ENCODE data around the gene IGFBPL1. TPM values are rescaled to one million over a fixed set of nuclear protein-coding genes. Genes with fewer than 3 reads are reported as not detected.

Gene IGFBPL1
- total RNA-seq, 4 donors from 2014 or later: not detected

DNA sequence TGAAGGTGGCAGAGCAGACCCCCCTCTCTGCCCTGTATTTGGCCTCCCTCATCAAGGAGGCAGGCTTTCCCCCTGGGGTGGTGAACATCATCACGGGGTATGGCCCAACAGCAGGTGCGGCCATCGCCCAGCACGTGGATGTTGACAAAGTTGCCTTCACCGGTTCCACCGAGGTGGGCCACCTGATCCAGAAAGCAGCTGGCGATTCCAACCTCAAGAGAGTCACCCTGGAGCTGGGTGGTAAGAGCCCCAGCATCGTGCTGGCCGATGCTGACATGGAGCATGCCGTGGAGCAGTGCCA lies 27.9 kb downstream of the IGFBPL1 start:
- ATAC-seq (ENCODE audit: low FRiP score) (no peak), DNase-seq (ENCODE audit: low spot score) (no peak)
- TF ChIP-seq, protein P1, sequence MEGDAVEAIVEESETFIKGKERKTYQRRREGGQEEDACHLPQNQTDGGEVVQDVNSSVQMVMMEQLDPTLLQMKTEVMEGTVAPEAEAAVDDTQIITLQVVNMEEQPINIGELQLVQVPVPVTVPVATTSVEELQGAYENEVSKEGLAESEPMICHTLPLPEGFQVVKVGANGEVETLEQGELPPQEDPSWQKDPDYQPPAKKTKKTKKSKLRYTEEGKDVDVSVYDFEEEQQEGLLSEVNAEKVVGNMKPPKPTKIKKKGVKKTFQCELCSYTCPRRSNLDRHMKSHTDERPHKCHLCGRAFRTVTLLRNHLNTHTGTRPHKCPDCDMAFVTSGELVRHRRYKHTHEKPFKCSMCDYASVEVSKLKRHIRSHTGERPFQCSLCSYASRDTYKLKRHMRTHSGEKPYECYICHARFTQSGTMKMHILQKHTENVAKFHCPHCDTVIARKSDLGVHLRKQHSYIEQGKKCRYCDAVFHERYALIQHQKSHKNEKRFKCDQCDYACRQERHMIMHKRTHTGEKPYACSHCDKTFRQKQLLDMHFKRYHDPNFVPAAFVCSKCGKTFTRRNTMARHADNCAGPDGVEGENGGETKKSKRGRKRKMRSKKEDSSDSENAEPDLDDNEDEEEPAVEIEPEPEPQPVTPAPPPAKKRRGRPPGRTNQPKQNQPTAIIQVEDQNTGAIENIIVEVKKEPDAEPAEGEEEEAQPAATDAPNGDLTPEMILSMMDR (IDR thresholded peaks at IDR 0.05): no peak

DNA sequence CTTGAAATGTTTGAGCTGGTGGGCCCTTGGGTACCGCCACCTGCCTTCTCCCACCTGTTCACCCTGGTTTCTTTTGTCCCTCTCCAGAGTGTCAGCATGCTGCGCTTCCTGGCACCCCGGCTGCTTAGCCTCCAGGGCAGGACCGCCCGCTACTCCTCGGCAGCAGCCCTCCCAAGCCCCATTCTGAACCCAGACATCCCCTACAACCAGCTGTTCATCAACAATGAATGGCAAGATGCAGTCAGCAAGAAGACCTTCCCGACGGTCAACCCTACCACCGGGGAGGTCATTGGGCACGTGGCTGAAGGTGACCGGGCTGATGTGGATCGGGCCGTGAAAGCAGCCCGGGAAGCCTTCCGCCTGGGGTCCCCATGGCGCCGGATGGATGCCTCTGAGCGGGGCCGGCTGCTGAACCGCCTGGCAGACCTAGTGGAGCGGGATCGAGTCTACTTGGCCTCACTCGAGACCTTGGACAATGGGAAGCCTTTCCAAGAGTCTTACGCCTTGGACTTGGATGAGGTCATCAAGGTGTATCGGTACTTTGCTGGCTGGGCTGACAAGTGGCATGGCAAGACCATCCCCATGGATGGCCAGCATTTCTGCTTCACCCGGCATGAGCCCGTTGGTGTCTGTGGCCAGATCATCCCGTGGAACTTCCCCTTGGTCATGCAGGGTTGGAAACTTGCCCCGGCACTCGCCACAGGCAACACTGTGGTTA lies 28.4 kb downstream of the IGFBPL1 start:
- ATAC-seq (ENCODE audit: low FRiP score) (no peak), DNase-seq (ENCODE audit: low spot score) (no peak)
- TF ChIP-seq, protein P1 (IDR thresholded peaks at IDR 0.05): no peak

DNA sequence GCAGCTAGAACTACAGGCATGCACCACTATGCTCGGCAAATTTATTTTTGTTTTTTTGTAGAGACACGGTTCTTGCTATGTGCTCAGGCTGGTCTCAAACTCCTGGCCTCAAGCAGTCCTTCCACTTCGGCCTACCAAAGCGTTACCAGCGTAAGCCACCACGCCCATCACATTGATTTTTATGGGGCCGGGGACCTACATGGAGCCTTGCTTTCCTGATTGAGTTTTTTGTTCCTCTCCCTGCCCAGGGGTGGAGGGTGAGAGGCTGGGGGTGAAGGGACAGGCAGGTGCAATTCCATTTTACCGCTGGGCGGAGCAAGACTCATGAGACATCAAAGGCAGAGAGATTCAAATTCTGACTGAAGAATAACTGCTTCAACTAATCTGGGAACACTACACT lies 29.8 kb downstream of the IGFBPL1 start:
- ATAC-seq (ENCODE audit: low FRiP score) (no peak), DNase-seq (ENCODE audit: low spot score) (no peak)
- TF ChIP-seq, protein P1 (IDR thresholded peaks at IDR 0.05): no peak

DNA sequence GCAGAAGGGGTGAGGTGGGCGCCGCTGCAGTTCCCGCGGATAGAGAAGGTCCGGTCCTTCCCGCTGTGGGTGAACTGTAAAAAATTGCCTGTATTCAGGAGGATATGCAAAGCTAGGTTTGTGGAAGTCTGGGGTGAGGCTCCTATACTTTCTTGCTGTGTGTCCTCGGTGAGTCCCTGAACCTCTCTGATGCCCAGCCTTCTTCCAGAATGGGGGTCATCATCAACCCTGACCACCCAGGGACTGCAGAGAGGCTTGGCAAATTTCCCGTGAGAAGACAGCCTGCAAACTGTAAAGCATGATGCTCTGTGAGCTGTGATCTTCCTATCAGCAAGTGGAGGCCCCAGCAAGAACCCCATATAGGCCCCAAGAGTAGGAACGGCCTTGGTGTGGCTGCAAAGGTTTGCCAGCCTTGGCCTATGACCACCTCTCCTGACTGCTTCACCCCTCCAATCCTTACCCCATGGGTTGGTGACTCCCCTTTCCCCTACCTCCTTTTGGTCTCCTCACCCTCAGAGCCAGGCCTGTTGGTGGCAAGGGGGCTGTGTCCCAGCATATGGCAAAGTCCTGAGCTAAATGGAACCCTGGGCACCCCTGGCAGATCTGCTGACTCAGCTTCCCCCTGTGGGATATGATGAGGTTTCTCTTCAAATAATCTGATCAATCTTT lies 31.0 kb downstream of the IGFBPL1 start:
- DNase-seq (ENCODE audit: low spot score): no peak
- ATAC-seq (ENCODE audit: low FRiP score): no peak
- TF ChIP-seq, protein P1 (IDR thresholded peaks at IDR 0.05): no peak

DNA sequence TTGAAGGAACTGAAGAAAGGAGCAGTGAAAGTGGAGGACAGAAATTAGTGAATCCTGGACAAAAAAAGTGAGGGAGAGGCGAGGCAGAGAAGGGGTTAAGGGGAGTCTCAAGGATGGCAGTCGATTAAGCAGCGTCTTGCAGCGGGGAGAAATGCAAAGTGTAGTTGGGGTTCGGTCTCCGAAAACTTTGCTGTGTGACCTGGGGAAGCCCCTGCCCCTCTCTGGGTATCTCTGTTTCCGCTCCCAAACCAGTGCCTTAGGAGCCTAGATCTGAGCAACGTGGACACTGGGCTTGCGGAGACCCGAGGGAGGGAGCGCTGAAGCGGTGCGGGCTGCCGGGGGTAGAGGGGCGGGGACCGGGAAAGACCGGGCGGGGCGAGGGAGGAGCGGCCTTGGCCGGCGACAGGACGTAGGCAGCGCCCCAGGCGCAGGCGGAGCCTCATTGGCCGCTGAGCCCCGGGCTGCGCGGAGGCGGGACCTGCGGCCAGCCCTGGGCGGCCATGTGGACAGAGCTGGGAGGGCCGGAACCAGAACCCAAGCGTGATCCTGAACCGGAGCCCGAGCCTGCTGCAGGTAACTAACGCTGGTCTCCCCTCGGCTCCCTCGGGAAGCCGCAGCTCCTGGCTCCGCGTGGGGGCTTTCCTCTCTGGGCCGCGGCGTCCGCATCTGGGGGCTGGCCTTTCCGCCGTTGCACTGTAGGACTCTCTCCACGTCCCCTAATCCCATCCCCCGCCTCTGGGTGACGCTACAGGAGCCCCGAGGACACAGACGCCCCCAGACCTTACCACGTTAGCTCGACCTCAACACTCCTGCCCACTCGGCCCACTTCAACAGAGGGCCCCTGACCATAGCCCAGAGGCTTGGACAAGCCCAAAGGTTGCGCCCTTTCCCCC lies 31.8 kb downstream of the IGFBPL1 start, which contains the start of gene ALDH1B1:
ALDH1B1 (plus strand) TSS at position 468 of the 893 bp plus-strand sequence. CDS start 3,047 bp downstream, outside the sequence.
- ATAC-seq (ENCODE audit: low FRiP score) (peak; percentile 98), DNase-seq (ENCODE audit: low spot score) (peak; percentile 54)
- TF ChIP-seq, protein P1 (IDR thresholded peaks at IDR 0.05): no peak

DNA sequence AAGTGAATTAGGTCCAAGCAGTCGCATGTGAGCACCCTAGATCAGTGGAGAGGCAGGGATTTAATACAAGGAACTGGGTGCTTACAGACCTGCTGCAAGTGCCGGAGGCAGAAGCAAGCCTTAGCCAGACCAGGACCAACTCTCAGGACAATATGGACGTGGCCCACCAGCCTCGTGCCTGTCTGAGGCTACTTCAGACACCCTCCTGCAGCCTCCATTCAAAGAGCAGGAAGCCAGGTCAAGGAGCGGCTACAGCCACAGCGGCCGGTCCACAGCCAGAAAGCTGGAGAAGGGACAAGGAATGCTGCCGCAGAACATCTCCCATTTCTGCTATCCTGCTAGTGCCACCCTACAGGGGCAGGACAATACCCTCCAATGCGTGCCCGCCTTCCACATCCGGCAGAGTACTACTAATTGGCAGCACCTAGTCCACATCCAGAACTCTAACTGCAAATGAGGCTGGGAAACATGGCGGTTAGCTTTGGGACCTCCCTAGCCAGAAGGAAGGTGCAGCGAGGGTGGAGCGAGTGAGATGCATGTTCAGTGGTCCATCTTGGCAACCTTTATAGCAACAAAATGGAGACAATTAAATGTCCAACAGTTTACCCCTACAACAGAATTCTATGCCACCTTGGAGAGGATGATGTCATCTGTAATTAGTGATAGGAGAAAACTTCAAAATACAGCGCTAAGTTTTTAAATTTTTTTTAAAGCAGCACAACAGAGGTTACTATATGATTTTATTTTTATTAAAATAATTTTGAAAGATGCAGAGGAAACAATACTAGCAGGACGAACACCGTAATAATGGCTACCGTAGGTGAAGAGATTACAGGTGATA lies 32.8 kb downstream of the IGFBPL1 start:
- ATAC-seq (ENCODE audit: low FRiP score) (no peak), DNase-seq (ENCODE audit: low spot score) (no peak)
- TF ChIP-seq, protein P1 (IDR thresholded peaks at IDR 0.05): no peak

Data from omental fat pad (tissue), 4 donors.